Nephron (organoid): Measurements from ENCODE around the gene FBXL2.

Experiments
- H3K27ac Mint-ChIP-seq, 3 experiments: 2 replicates each; pipeline ENCODE4 v1.8.0; 2020; ENCODE audit warnings: mixed read lengths in 3 of 3, mild to moderate bottlenecking in 2 of 3, moderate library complexity in 1 of 3
- H3K27me3 Mint-ChIP-seq: 2 replicates; pipeline ENCODE4 v1.8.0; 2021; ENCODE audit warnings: low read depth, mild to moderate bottlenecking, moderate library complexity, mixed read lengths
- H3K36me3 Mint-ChIP-seq: 2 replicates; pipeline ENCODE4 v1.8.0; 2020; ENCODE audit warnings: low read depth, mixed read lengths
- H3K4me1 Mint-ChIP-seq: 2 replicates; pipeline ENCODE4 v1.8.0; 2020; ENCODE audit warnings: mixed read lengths
- H3K4me3 Mint-ChIP-seq, 3 experiments: 2 replicates each; pipeline ENCODE4 v1.8.0; 2020; ENCODE audit warnings: mild to moderate bottlenecking in 3 of 3, mixed read lengths in 3 of 3, moderate library complexity in 2 of 3
- H3K9me3 Mint-ChIP-seq: 2 replicates; pipeline ENCODE4 v1.8.0; 2020; ENCODE audit warnings: mixed read lengths
- TF ChIP-seq, protein P1 (sequence below), 3 experiments: fragments of 200-600 bp; sonication (generic); IDR thresholded peaks; one replicate each; pipeline ENCODE4 v1.5.0; 2021; ENCODE audit warnings: antibody characterized with exemption in 3 of 3; ENCODE audit not compliant: unreplicated experiment in 3 of 3

FBXL2 gene

DNA sequence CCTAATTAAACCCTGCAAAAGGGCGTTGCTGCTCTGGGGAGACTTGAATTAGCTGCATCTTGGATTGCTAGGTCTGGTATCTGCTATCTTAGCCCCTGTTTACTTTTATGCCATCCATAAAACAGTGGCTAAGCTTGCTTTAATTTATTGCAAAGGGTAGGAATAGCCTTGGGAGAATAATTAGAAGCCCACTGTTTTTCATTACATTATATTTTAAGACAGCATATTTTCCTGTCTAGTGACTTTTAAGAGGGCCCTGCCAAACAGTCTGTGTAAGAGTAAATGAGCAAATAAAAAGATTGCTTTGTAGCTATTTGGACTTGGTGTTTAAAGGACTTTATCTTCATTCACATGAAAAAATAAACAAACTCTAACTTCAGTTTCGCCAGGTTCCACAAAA lies 41.2 kb upstream of the FBXL2 start:
- Mint-ChIP-seq H3K27ac (no peak overlapping the region), H3K27me3 (peaks cover 4% of the 10 kb centered on the region), H3K36me3 (no peaks in the 10 kb centered on the region), H3K4me3 (no peak overlapping the region), H3K4me1 (no peaks in the 10 kb centered on the region), H3K9me3 (peaks cover 8% of the 10 kb centered on the region)
- TF ChIP-seq, protein P1, sequence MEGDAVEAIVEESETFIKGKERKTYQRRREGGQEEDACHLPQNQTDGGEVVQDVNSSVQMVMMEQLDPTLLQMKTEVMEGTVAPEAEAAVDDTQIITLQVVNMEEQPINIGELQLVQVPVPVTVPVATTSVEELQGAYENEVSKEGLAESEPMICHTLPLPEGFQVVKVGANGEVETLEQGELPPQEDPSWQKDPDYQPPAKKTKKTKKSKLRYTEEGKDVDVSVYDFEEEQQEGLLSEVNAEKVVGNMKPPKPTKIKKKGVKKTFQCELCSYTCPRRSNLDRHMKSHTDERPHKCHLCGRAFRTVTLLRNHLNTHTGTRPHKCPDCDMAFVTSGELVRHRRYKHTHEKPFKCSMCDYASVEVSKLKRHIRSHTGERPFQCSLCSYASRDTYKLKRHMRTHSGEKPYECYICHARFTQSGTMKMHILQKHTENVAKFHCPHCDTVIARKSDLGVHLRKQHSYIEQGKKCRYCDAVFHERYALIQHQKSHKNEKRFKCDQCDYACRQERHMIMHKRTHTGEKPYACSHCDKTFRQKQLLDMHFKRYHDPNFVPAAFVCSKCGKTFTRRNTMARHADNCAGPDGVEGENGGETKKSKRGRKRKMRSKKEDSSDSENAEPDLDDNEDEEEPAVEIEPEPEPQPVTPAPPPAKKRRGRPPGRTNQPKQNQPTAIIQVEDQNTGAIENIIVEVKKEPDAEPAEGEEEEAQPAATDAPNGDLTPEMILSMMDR (IDR thresholded peaks at IDR 0.05; ENCODE audit: unreplicated experiment in 3 of 3), result no peak

DNA sequence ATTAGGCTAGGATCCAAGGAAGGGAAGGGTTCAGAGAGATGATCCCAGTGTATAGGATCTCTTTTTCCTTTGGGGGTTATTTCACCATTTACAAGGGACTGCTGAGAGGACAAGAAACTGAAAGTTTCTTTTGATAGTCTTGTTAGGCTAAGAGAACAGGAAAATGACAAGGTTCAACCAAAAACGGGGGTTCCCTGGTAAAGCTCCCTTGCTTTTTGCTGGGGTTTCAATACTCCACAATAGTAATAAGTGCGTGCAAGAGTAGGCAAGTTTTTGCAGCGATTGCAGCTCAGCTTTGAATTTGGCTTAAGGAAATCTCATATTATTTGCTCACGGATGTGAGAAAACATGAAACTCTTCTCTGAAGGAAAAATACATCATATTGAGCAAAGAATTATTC lies 39.8 kb upstream of the FBXL2 start:
- H3K9me3 Mint-ChIP-seq, result peaks cover 8% of the 10 kb centered on the region
- H3K27ac Mint-ChIP-seq, result no peak overlapping the region
- no peaks in the 10 kb centered on the region for H3K4me1 Mint-ChIP-seq
- H3K4me3 Mint-ChIP-seq, result no peak overlapping the region
- H3K36me3 Mint-ChIP-seq, result no peaks in the 10 kb centered on the region
- TF ChIP-seq, protein P1 (IDR thresholded peaks at IDR 0.05; ENCODE audit: unreplicated experiment in 3 of 3), result no peak
- H3K27me3 Mint-ChIP-seq, result peaks cover 4% of the 10 kb centered on the region

DNA sequence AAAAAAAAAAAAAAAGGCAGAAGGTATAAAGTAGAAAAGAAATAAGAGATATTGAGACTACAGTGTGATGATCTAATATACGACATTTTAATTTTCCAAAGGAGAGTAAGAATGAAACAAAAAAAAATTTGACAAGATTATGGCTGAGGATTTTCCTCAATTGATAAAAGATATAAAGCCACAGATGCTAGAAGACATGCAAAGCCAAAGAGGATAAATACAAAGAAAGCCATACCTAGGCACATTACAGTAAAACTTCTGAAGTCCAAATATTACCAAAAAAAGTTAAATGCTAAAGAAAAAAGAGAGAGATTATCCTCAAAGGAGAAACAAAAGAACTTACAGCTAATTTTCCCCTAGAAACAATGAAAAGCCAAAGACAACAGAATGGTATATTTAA lies 38.3 kb upstream of the FBXL2 start:
- H3K4me1 Mint-ChIP-seq, result no peaks in the 10 kb centered on the region
- H3K9me3 Mint-ChIP-seq, result peaks cover 8% of the 10 kb centered on the region
- H3K27ac Mint-ChIP-seq, result no peak overlapping the region
- no peaks in the 10 kb centered on the region for H3K36me3 Mint-ChIP-seq
- peaks cover 4% of the 10 kb centered on the region for H3K27me3 Mint-ChIP-seq
- TF ChIP-seq, protein P1 (IDR thresholded peaks at IDR 0.05; ENCODE audit: unreplicated experiment in 3 of 3), result no peak
- H3K4me3 Mint-ChIP-seq, result no peak overlapping the region

DNA sequence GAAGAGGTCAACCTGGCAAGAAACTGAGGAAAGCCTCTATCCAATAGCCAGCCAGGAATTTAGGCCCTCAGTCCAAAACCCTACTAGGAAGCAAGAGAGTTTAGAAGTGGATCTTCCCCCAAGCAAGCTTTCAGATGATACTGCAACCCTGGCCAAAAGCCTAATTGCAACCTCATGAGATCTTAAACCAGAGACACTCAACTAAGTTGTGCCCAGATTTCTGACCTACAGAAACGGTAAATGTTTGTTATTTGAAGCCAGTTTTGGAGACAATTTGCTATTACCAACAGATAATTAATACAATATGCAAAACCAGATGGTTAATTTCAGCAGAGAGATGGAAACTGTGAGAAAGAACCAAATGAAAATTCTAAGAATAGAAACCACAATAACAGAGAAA lies 37.0 kb upstream of the FBXL2 start:
- H3K27me3 Mint-ChIP-seq, result peaks cover 4% of the 10 kb centered on the region
- H3K4me3 Mint-ChIP-seq, result no peak overlapping the region
- no peaks in the 10 kb centered on the region for H3K36me3 Mint-ChIP-seq
- TF ChIP-seq, protein P1 (IDR thresholded peaks at IDR 0.05; ENCODE audit: unreplicated experiment in 3 of 3), result no peak
- no peak overlapping the region for H3K27ac Mint-ChIP-seq
- H3K4me1 Mint-ChIP-seq, result no peaks in the 10 kb centered on the region
- peaks cover 8% of the 10 kb centered on the region for H3K9me3 Mint-ChIP-seq

DNA sequence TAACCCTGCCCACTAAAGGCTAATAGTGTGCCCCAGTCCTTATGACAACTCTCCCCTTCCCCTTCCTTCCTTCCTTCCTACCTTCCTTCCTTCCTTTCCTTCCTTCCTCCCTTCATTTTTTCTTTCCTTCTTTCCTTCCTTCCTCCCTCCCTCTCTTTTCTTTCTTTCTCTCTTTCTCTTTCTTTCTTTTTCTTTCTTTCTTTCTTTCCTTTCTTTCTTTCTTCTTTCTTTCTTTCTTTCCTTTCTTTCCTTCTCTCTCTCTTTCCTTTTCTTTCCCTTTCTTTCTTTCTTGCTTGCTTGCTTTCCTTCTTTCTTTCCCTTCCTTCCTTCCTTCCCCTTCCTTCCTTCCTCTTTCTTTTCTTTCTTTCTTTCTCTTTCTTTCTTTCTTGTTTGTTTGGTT lies 30.5 kb upstream of the FBXL2 start:
- Mint-ChIP-seq H3K27me3 (peaks cover 3% of the 10 kb centered on the region), H3K36me3 (no peaks in the 10 kb centered on the region), H3K4me1 (no peaks in the 10 kb centered on the region), H3K27ac (no peak overlapping the region), H3K4me3 (no peak overlapping the region), H3K9me3 (no peaks in the 10 kb centered on the region)
- TF ChIP-seq, protein P1 (IDR thresholded peaks at IDR 0.05; ENCODE audit: unreplicated experiment in 3 of 3), result no peak

DNA sequence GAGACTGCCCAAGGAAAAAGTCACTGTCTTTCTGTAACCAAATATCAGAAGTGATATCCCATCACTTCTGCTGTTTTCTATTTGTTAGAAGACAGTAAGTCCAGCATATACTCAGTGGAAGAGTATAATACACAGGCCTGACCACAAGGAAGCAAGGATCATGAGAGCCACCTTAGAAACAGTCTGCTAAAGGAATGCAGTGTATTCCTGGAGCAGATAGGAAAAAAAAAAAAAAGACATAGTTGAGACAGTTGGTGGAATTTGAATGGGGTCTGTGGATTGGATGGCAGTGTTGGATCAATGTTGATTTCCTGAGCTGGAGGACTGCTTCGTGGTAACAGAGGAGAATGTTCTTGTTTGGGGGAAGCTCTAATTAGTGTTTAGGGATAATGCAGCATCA lies 26.5 kb upstream of the FBXL2 start:
- Mint-ChIP-seq H3K9me3 (no peaks in the 10 kb centered on the region), H3K4me3 (no peak overlapping the region), H3K36me3 (no peaks in the 10 kb centered on the region), H3K27ac (no peak overlapping the region), H3K27me3 (peaks cover 3% of the 10 kb centered on the region), H3K4me1 (no peaks in the 10 kb centered on the region)
- TF ChIP-seq, protein P1 (IDR thresholded peaks at IDR 0.05; ENCODE audit: unreplicated experiment in 3 of 3), result no peak
